ENCODE results near the gene ALDOB. TPM values are rescaled to one million over a fixed set of nuclear protein-coding genes. Genes with fewer than 3 reads are reported as not detected.
"Not testable (repeated sequence)": the region's sequence is repeated elsewhere in the genome, so short reads cannot be mapped to it uniquely, and the experiment has no call there.

The ALDOB gene
- total RNA-seq, 1 donor from 2014 or later: 0.35 TPM

DNA sequence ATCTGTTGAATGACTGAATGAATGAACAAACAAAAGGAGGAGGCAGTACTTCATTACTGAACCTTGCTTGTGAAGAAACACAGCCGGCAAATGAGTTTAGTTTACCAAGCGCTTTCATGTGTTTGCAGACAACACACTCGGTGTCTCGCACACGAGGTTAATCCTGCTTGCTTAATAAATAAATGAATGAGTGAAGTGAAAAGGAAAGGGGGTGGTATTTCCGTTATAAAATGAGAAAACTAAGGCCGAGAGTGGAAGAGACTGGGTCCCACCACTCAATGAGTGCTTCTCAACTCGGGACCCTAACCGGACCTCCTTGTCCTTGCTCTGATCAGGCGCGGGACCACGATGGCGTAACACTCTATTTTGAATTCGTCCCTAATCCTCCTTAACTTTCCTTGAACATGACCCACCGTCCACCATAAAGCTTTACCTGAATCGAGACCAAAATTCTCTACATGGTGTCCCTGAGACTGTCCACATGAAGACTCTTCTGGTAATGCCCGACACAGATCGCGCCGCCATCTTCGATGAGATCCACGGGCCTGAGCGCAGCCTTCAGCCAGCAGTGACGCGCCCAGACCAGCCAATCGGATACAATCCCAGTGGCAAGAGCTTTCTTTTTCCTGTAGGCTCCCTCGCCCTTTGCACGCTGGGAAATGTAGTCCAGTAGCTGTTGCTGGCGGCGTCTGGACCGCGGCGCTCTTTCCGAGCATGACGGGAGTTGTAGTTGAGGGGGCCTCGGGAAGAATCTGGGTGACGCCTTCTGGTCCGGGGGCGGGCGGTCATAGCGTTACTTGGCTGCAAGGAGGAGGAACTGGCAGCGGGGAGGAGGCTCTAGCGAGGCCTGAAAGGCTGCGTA lies 37.3 kb downstream of the ALDOB start, which contains the start of the genes MRPL50 and ZNF189:
TSS of gene MRPL50 (minus strand) at position 551 of the 862 bp plus-strand sequence. CDS start at position 525, 26 bp downstream.
TSS of gene ZNF189 (plus strand) at position 784 of the 862 bp plus-strand sequence. CDS start 306 bp downstream, outside the sequence.
- intact Hi-C loops (cut with micrococcal nuclease): loop anchor here (5.0 kb wide), 1 partner anchor 134 kb away; the partner anchor contains the start of gene RNF20
- peak; percentile 97 for DNase-seq
- ATAC-seq: peak; percentile 97

DNA sequence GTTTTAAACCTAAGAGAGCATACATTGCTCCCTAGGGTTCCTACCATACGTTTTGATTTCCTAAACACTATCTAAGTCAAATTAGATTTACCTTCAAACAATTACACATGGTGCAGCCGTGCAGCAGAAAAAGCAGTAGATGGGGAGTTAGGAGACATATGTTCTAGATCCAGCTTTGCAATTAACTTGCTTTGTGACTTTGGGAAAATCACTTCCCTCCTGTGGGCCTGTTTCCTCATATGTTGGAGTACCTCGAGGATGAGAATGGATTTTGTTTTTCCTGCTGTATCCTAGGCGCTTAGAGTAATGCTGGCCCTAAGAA lies 37.9 kb downstream of the ALDOB start:
- DNase-seq (no peak), ATAC-seq (no peak)
- intact Hi-C loops (cut with micrococcal nuclease): loop anchor here (5.0 kb wide), 1 partner anchor 135 kb away; the partner anchor contains the start of gene RNF20

DNA sequence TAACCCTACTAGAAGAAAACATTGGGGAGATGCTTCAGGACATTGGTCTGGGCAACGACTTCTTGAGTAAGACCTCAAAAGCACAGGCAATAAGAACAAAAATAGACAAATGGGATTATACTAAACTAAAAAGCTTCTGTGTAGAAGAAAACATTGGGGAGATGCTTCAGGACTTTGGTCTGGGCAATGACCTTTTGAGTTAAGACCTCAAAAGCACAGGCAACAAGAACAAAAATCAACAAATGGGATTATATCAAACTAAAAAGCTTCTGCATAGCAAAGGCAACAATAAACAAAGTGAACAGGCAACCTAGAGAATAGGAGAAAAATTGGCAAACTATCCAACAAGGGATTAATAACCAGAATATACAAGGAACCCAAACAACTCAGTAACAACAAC lies 40.9 kb downstream of the ALDOB start:
- intact Hi-C loops (cut with micrococcal nuclease): loop anchor here (5.0 kb wide), 1 partner anchor 138 kb away; the partner anchor contains the start of gene RNF20
- DNase-seq (no peak), ATAC-seq (no peak)

GRCh38 chr9:101393135-101393534 lies 42.4 kb downstream of the ALDOB start:
- DNase-seq: no peak
- ATAC-seq: no peak
- intact Hi-C loops (cut with micrococcal nuclease): no loop called here

DNA sequence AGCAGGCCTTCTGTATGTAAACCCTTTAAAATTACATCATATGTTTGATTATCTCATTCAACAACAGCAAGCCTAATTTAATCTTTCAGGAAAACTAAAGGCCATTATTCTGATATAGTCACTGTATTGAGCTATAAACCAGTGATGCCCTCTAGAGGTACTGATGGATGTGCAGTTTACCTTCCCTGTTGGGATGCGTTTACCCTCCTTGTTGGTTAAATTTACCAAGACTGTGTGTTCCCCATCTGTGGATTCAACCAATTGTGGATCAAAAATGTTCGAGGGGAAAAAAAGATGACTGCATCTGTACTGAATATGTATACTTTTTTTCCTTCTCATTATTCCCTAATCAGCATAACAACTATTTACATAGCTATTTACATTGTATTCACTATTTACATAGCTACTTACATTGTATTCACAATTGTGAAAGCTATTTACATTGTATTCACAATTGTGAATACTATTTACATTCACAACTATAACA lies 47.0 kb downstream of the ALDOB start:
- intact Hi-C loops (cut with micrococcal nuclease): no loop called here
- ATAC-seq: no peak
- no peak for DNase-seq

DNA sequence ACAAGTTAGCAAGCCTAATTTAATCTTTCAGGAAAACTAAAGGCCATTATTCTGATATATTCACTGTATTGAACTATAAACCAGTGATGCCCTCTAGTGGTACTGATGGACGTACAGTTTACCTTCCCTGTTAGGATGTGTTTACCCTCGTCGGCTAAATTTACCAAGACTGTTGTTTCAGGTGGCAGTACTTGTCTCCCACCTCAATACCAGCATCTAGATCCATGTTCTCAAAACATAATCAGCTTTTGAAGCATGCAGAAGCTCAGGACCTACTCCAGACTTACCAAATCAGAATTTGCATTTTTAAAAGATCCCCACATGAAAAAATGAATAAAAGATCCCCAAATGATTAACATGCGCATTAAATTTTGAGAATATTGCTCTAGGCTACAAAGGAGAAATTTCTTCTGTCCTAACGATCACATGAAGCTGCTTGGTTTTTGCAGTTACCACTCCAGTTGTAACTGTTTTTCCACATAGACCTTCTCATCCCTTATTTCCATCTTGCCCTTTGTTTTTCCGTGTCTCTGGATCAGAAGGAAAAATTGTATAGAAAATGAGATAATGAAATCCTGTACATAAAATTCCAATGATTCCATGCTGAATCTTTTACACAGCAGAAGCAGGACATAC lies 47.6 kb downstream of the ALDOB start:
- ATAC-seq (peak; percentile 36), DNase-seq (no peak)
- intact Hi-C loops (cut with micrococcal nuclease): no loop called here

- ATAC-seq; DNase-seq; intact Hi-C loops (cut with micrococcal nuclease): not testable (repeated sequence)
Observed at GRCh38 chr9:101384873-101385536, 50.6 kb downstream of the ALDOB start, which contains the start of gene BAAT. BAAT (minus strand) TSS chr9:101385006; CDS start chr9:101371404, 13,602 bp downstream.

DNA sequence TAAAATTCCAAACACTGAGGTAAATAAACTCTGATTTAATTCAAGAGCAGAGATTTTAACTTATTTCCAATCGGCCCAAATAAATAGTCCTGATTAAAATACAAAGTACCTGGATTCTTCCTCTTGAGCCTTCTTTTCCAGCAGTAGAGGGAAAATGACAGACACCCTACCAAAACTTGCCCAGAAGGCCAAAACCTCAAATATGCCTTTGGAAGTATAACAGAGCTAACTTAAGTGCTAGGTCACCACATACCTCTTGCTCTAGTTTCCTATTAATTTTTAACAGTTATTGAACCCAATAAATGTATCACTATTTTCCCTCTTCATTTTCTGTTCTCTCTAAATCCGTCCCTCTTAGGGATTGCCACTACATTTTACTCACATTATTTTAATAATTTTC lies 52.2 kb downstream of the ALDOB start:
- intact Hi-C loops (cut with micrococcal nuclease): no loop called here
- ATAC-seq: no peak
- no peak for DNase-seq

- intact Hi-C loops (cut with micrococcal nuclease): no loop called here
- no peak for DNase-seq
- ATAC-seq: no peak
Observed at GRCh38 chr9:101381833-101382342, 53.7 kb downstream of the ALDOB start.

DNA sequence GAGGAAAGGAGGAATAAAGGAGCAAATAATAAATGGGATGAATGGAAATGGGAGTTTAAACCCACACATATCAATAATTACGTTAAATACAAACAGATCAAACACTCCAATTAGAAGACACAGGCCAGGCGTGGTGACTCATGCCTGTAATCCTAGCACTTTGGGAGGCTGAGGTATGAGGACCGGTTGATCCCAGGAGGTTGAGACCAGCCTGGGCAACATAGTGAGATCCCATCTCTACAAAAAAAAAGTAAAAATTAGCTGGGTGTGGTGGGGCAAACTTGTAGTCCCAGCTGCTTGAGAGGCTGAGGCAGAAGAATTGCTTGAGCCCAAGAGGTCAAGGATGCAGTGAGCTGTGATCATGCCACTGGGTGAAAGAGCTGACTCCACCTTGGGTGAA lies 54.5 kb downstream of the ALDOB start:
- DNase-seq (no peak), ATAC-seq (no peak)
- intact Hi-C loops (cut with micrococcal nuclease): no loop called here

GRCh38 chr9:101380295-101380694 lies 55.3 kb downstream of the ALDOB start:
- DNase-seq (no peak), ATAC-seq (no peak)
- intact Hi-C loops (cut with micrococcal nuclease): no loop called here

GRCh38 chr9:101376111-101376848 lies 59.3 kb downstream of the ALDOB start:
- DNase-seq (no peak), ATAC-seq (no peak)
- intact Hi-C loops (cut with micrococcal nuclease): no loop called here

DNA sequence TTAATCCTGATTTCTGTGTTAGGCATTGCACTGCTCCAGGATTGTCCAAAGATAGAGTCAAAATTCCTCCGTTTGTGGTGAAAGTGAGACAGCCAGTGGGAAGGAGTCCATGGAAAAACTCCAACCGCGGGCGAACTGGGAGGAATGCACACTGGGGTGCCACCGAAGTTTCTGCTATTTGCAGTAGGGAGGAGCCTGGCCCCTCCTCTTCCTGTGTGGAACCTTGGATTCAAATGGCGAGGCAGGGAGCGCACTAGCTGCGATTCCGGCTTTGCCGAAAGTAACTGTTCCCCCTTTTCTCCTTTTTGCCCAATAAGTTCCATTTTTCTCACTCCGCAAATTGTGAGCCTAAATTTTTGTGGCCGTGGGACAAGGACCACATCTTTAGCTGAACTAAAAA lies 60.0 kb downstream of the ALDOB start:
- intact Hi-C loops (cut with micrococcal nuclease): no loop called here
- DNase-seq (no peak), ATAC-seq (no peak)

DNA sequence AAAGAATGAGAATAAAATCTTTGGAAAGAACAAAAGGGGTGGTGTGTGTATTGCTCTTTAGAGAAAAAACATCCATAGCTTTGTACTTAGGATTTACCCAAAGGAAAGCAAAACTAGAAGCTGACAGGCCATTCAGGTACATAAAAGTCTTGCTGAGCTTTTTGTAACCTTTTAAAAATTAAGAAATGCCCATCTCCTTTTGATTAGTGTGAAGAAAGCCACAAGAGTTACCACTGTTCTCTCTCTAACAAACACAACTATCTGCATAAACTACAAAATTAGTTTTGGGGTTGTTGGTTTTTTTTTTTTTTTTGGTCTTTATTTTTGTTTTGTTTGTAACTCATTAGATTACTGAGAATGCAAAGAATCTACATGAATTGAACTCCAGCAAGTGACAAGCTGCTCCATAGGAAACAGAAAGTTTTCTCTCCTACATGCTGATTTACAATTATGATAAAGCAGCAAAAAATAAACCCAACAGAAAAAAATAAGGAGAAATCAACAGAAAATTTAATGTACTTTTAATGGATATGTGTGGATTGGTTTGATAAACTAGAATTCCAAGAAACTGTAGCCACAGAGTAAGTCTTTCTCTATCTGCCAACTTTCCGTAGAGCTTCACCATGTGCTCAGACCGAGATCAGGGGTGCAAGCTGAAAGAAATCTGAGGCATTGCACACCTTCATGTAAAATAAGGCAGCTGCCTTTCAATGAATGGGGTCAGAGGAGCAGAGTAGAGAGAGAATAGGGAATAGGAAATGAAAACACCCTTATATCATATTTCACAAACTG lies 63.1 kb downstream of the ALDOB start:
- no peak for DNase-seq
- no peak for ATAC-seq
- intact Hi-C loops (cut with micrococcal nuclease): no loop called here

DNA sequence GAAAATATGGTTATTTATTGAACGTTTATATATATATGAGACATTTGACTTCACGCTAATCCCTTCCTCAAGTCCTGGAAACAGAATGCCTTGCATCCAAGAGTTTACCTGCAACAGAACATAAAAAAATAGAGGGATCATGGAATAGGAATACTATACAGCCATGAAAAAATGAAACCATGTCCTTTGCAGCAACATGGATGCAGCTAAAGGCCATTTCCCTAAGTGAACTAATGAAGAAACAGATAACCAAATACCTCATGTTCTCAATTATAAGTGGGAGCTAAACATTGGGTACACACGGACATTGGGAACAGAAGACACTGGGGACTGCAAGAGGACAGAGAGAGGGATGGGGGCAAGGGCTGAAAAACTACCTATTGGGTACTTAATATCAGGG lies 63.8 kb downstream of the ALDOB start:
- ATAC-seq (no peak), DNase-seq (no peak)
- intact Hi-C loops (cut with micrococcal nuclease): no loop called here

Data from left ventricle myocardium superior (tissue), 1 donor.